ENCODE measurements around the gene FOXL3. TPM values are rescaled to one million over a fixed set of nuclear protein-coding genes. Genes with fewer than 3 reads are reported as not detected.

The FOXL3 gene
- total RNA-seq, 2 donors from 2014 or later = not detected

GRCh38 chr7:297611-298374 lies 7.8 kb downstream of the FOXL3 start:
- intact Hi-C loops (cut with DNase I) = no loop called here
- DNase-seq (ENCODE audit: low spot score) = peak; percentile 65

DNA sequence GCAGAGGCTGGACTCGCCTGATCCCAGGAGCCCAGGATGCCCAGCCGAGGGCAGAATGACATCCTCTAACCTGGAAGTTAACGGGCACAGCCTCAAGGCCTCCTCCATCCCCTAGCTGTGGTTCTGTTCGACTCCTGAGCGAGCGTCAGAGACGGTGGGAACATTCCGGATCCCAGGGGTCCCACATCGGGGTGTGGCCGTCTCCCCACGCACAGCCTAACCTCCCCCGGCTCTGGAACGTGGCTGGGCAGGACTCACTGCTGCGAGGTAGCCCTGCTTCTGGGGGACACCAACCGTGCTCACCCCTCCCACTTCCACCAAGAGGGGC lies 8.4 kb downstream of the FOXL3 start:
- DNase-seq (ENCODE audit: low spot score) = peak; percentile 65
- intact Hi-C loops (cut with DNase I) = no loop called here

DNA sequence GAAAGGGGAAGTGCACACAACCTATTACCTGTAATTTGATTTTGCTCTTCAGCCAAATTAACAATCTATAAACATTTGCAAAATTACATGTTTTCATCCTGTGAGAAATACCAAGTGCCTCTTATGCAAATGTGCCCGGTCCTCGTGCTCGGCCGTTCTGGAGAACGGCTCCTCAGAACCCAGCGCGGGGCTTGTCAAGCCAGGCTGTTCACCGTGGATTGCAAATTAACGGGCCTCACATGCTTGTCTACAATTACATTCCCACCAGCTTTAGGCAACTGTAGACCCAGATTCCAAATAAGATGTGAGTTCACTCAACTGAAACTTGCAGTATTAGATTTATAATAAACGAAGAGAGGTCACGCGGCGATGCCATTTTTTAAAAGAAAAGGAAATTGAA lies 8.8 kb downstream of the FOXL3 start:
- intact Hi-C loops (cut with DNase I) = no loop called here
- DNase-seq (ENCODE audit: low spot score) = no peak

DNA sequence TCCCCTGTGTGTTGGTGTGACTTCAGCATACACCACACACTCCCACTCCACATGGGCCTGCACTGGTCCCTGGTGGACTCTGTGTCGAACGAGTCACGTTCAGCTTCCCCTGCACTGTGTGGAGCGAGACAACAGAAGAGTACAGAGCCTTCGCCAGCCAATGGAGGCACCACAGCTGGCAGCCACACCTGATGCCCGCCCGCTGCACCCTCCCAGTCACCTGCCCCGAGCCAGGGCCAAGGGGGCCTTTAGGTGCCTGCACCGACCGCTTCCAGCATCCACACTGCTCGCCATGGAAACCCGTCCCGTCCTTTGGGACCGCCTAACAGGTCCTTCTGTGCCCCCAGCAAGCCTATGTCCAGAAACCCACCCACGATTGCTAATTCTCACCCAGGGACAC lies 9.2 kb downstream of the FOXL3 start:
- DNase-seq (ENCODE audit: low spot score) = peak; percentile 69
- intact Hi-C loops (cut with DNase I) = no loop called here

DNA sequence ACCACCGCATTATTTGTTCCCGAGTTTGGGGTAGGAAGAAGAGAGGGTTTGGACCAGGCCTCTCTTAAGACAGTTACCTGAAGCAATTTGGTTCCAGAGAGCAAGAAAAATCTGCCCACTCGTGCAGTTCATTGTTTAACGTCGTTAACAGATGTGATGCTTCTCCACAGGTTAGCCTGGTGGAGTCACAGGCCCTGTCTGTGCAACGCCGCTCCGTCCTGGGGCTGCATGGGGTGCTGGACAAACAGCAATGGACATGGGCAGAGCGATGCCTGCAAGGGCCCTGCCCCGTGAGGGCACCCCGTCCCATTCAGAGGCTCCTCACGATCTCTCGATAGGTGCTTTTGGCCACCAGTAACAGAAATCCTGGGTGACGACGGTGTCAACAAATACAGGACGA lies 9.7 kb downstream of the FOXL3 start:
- peak; percentile 71 for DNase-seq (ENCODE audit: low spot score)
- intact Hi-C loops (cut with DNase I) = no loop called here

DNA sequence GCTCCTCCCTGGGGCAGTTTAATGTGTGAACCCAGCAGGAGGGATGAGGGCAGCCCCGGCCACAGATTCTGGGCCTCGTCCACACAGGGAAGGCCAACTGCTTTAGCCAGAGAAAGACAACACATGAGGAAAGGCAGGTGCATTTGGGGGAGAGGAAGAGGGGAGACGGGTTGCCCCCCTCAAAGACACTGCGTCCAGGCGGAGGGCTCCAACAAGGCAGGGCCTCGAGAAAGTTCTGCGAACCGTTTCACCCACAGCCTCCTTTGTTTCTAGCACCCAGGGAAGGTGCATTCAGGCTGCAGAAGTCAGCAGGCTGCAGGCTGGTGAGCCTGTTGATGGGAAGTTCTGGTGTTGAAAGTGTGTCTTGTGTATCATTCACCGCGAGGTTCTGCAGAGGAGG lies 10.1 kb downstream of the FOXL3 start:
- peak; percentile 46 for DNase-seq (ENCODE audit: low spot score)
- intact Hi-C loops (cut with DNase I) = no loop called here

DNA sequence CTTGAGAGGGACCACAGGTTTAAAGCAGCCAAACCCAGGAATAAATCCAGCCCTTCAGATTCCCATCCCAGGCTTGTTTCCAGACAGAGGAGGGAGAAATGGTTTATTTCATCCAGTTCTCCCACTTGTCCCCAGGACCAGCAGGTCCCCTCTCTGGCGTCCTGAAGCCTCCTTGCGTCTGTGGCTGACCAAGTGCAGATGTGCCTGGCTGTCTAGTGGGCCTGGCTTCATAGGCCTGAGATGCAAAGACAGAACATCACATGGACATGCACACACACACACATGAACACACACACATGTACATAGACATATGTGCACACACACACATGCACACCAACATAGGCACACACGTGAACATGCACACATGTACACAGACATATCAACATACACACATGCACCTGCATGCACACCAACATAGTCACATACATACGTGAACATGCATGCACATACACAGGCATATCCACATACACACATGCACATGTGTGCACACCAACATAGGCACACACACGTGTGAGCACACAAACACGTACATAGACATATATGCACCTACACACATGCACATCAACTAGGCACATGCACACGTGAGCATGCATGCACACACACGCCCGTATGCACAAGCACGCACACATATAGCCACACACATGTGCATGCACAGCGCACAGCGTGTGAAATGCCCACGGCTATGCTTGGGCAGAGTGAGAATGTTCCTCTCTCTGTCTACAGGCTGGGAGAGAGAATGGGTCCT lies 10.7 kb downstream of the FOXL3 start:
- intact Hi-C loops (cut with DNase I) = no loop called here

DNA sequence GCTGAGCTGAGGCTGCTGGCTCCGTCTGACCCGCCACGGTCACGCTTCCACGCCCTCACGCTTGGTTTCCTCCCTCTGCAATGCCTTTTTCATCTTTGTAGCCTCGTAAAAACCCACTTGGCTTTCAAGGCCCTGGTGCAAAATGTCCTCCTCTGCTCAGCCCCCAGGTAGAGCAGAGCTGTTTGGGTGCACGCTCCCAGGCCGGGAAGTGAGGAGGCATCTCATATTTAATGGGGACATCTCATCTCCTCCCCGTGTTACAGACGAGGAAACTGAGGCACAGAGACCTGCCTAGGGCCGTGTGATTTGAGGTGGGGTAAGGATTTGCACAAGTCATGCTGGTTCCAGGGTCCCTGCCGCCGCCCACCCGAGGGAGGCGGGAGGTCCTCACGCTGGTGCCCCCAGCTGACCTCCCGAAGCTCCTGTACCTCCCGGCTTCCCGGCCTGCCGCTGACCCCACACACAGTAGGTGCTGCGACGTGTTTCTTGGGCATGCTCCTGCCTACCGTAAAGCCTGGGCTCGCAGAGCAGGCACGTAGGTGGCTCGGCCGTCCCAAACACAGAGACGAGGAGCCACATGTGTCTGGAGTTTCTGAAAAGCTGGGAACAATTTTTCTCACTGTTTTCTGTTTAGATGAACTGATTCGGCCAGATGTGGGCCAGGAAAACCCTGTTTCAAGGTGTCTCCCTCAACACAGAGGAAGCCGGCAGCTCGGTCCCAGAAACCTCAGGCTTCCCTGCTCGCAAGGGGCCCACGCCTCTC lies 11.5 kb downstream of the FOXL3 start:
- intact Hi-C loops (cut with DNase I) = no loop called here
- peak; percentile 55 for DNase-seq (ENCODE audit: low spot score)

More for the DNA sequence above, 10.7 kb downstream of the FOXL3 start:
- DNase-seq (ENCODE audit: low spot score) = peak; percentile 17

- intact Hi-C loops (cut with DNase I) = no loop called here
- DNase-seq (ENCODE audit: low spot score) = peak; percentile 56
Measured at GRCh38 chr7:302054-302992, 12.4 kb downstream of the FOXL3 start.

DNA sequence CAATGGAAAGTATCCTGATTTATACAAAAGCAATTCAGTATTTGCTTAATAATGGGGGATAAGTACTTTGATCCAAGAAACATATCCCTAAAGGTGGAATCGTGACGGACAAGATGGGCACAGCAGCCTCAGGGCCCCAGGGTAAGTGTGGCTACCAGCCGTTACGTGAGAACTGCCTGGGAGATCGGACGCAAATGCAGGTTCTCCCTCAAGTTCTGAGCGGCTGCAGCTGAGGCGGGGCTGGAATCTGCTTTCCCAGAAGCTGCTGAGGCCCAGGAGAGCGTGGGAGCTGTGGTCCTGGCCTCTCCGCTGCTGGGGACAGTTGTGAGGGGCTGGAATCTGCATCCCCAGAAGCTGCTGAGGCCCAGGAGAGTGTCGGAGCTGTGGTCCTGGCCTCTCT lies 13.5 kb downstream of the FOXL3 start:
- intact Hi-C loops (cut with DNase I) = no loop called here
- peak; percentile 60 for DNase-seq (ENCODE audit: low spot score)

GRCh38 chr7:303884-304573 lies 14.1 kb downstream of the FOXL3 start:
- DNase-seq (ENCODE audit: low spot score) = peak; percentile 45

GRCh38 chr7:304574-305409 lies 14.8 kb downstream of the FOXL3 start:
- intact Hi-C loops (cut with DNase I) = no loop called here
- peak; percentile 63 for DNase-seq (ENCODE audit: low spot score)

More at GRCh38 chr7:303884-304573, 14.1 kb downstream of the FOXL3 start:
- intact Hi-C loops (cut with DNase I) = no loop called here

DNA sequence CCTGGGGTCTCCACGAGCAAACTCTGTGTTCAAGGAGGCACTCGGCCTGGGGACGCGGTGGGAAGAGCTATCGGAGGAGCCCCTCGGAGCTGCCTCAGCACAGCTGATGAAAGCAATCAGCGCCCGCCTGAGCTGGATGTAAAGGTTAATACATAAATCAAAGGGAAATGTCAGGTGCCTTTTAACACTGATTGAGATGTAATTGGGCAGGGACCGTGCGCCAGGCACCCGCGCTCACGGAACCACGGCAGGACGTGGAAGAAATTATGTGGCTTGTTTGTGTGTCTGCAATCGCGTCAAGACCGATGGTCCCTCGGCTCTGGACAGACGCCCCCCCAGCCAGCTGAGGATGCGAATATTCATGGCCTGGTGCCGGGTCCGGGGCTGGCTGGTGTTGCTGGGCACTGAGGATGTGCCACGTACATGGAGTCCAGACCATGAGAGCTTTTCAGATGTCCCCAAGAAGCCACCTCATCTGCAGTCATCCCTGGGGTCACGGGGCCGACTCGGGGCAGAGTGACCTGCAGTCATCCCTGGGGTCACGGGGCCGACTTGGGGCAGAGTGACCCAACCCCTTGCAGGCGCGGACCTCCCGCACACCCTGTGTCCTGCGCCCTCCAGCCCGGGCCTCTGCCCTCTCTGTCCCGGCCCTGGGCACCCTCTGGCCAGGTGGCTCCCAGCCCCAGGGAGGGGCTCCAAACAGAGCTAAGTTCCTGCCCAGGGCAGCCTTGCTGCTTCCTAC lies 15.6 kb downstream of the FOXL3 start:
- intact Hi-C loops (cut with DNase I) = no loop called here
- DNase-seq (ENCODE audit: low spot score) = peak; percentile 64

DNA sequence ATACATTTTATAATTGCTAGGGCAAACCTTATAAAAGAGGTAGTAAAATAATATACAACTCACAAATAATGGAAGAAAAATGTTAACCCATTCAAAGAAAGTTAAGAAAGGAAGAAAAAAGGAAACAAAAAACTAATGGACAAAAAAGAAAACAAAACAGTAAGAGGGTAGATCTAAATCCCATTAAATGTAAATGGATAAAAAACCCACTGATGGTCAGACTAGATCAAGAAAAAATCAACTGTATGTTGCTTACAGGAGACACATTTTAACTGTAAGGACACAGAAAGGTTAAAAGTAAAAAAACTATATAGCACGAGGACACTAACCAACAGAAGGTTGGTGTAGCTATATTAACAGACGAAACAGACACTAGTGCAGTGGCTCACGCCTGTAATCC lies 18.0 kb downstream of the FOXL3 start:
- DNase-seq (ENCODE audit: low spot score) = no peak
- intact Hi-C loops (cut with DNase I) = no loop called here

DNA sequence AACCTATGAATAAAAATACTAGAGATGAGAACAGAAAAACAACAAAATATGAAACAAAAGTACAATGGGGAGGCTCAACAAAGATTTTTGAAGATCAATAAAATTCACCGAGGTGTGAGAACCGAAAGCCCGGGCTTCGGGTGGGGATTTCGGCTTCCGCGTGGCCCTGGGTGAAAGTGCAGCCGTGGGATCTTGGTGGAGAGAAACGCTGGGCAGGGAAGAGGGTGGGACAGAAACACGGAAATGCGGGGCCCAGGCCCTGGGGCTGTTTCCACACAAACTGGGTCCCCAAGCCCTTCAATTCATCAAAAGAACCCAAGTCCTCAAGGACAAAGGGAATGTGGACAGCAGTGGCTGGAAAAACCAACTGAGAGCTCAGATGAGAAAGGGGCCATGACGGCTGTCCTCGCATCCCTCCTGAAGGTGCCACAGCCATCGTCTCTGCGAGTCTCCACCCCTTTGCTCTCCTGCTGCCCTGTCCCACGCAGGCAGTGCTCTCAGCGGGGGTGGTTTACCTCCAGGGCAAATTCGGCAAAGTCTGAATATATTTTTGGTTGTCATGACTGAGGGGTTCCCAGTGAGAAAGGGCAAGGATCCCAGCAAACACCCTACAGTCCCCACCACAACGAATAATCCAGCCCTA lies 19.7 kb downstream of the FOXL3 start:
- intact Hi-C loops (cut with DNase I) = no loop called here
- peak; percentile 77 for DNase-seq (ENCODE audit: low spot score)

DNA sequence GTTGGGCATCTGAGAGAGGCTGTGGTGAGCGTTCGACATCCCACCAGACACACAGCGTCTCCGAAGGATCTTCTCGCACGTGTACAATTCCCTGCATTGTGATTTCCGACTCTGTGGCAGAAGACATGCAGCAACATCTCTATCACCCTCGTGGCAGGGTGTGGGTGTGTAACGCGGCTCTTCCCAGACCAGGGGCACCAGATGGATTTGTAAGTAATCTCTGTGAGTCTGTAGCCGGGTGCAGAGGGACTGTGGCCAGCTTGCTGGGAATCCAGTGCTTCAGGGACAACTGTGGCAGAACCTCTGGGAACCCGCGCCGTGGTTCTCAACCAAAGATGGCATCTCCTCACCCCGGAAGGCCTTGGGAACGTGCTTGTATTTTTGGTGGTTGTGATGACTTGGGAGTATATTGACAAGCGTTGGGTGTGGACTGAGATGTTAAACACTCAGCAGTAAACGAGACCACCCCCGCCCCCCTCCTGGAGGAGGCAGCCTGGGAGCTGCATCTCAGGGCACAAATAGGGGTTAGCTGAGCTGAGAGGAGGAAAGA lies 21.2 kb downstream of the FOXL3 start:
- DNase-seq (ENCODE audit: low spot score) = peak; percentile 76
- intact Hi-C loops (cut with DNase I) = no loop called here

Data from posterior vena cava (tissue), 2 donors.